Superior temporal gyrus (tissue), 1 donor: ENCODE measurements around the gene EML6.
"Not testable (repeated sequence)": the region's sequence is repeated elsewhere in the genome, so short reads cannot be mapped to it uniquely, and the experiment has no call there.

Experiments
- DNase-seq: peaks from one replicate; pipeline ENCODE4 v3.0.0-alpha.2; 2016; ENCODE audit errors: extremely low spot score

The EML6 gene

GRCh38 chr2:54801352-54801751, 77.9 kb downstream of the EML6 start:
- DNase-seq: peak; percentile 18

- no peak for DNase-seq
Observed at GRCh38 chr2:54803783-54804751, 80.6 kb downstream of the EML6 start.

- no peak for DNase-seq
Observed at GRCh38 chr2:54805255-54805654, 81.8 kb downstream of the EML6 start.

- no peak for DNase-seq
Observed at GRCh38 chr2:54806975-54807374, 83.5 kb downstream of the EML6 start.

GRCh38 chr2:54808661-54809060, 85.2 kb downstream of the EML6 start:
- no peak for DNase-seq

DNA sequence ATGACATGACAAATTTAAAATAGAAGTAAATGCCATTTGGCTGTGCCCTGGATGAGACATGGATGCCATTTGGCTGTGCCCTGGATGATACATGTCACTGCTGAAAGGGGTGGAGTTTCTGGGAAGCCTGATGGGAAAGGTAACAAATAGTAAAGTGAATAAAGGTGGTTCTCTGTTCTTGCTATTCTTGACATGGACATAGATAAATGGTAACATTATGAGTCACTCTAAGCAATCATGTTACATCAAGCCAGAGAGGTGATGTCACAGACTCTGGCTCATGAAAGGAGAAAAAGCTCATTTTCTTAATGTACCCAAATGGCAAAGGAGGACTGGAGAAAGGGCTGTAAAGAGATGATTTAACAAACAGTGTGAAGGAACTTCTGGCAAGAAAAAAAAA, 86.4 kb downstream of the EML6 start:
- DNase-seq: no peak

DNA sequence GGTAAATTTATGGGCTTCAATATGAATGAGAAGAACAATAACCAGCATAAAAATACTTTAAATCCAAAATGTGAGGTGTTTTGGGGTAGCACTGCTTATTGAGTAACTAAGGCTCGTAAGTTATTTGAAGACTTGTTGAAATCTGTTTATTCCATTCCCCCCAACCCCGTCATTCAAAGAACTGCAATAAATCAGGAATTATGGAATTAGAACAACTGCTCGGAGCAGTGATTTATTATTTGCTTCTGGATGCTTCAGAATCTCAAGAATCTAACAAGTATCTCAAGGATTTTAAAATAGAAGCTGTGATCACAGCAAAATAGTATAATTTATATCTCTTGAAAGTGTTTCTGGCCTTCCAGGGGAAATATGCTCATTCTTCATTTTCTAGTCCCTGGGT, 86.8 kb downstream of the EML6 start:
- no peak for DNase-seq

GRCh38 chr2:54813584-54813983, 90.1 kb downstream of the EML6 start:
- DNase-seq: no peak

DNA sequence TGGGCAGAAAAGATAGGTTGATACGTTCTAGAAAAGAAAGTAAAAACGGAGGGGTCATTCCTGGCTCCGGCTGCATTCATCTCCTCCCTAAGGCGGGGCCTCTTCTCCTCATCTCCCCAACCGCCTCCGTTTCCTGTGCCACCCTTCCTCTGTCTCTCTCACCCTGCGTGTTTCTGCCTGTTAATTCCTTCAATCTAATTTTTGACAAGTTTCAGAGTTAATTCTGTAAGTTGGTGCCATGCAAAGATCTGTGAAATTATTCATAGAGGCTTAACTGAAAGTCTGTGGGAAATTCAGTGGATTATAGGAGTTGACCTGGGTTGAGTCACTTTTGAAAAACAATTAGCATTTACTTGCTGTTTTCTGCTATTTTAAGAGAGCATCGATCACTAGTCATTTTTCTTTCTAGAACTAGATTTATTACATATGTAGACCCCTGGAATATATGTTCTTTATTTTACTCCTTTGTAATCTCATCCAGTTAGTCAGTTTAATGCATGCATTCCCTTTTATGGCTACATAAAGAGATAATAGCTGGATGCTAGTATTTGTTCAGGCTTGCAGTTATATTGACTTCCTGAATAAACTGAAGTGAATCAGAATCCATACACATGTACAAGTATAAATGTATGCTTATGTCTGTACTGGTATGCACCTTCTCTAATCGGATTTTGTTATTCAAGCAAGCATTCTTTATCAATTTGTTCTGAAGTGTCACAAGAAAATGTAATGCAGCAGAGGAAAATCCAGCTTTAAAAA, 91.1 kb downstream of the EML6 start:
- DNase-seq: no peak

DNA sequence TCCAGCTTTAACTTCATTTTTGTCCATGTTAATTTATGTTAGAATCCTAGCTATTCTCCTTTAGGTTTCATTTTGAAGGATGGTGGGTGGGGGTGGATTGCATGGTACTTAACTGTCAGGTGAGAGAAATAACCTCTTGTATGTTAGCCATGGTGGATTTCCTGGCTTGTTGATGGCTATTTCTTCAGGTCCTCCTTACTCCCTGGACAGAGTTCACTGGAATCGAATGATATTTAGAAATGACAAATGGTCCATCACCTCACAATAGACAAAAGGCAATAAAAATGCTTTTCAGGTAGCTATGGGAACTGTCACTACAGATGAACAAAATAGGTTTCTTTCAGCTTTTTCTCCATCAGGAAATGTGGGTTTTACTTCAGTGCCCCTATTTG, 91.7 kb downstream of the EML6 start:
- no peak for DNase-seq

DNA sequence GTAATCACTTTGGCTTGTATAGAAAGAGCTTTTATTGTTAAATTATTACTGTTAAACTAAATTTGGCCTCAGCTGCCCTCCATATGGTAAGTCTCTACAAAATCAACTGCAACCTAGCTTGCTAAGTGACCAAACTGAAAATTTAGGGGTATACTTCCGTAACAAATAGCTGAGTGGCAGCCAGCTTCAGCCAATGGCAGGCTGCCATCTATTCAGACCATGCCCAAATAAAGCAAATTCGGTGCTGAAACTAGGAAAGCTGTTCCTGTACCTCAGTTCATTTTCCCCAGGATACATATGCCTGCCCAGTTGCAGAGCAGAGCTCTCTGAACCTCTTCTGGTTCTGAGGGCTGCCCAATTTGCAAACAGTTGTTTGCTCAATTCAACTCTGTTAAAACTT, 94.8 kb downstream of the EML6 start:
- DNase-seq: no peak

DNA sequence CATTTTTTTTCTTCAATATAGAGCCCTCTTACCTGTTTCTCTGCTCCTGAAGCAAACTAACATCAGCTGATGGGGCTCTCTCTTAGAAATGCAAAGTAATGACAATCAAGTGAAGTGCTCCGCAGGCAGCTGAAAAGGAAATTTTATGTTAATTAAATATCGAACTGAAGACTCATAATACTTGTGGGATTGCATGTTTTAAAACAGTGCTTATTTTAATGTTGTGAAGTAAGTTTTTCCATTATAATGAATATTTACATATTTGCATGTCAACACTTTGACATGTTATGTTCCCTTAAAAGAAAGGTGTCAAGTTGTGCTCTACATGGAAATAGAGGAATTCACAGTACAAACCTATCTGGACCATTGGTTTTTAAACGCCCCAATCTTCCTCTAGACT, 97.1 kb downstream of the EML6 start:
- no peak for DNase-seq

GRCh38 chr2:54824567-54824966, 101.1 kb downstream of the EML6 start:
- DNase-seq: no peak

DNA sequence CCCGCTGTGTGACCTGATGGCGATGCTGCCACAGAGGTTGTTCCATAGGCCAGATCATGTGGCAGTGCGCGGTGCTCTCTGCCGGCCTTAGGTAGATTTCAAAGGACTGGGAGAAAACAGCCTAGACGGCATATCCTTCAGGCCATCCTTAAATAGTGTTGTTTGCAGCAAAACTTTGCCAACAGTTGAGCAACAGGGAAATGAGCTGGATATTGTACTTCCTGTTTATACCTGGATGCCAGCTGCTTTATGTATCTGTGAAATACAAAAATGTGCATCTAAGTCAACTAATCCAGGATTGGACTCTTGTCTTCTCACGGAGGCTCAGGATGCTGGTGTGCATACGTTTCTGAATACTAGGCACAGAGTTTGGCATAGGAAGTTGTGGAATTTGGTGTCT, 107.1 kb downstream of the EML6 start:
- DNase-seq: no peak

DNA sequence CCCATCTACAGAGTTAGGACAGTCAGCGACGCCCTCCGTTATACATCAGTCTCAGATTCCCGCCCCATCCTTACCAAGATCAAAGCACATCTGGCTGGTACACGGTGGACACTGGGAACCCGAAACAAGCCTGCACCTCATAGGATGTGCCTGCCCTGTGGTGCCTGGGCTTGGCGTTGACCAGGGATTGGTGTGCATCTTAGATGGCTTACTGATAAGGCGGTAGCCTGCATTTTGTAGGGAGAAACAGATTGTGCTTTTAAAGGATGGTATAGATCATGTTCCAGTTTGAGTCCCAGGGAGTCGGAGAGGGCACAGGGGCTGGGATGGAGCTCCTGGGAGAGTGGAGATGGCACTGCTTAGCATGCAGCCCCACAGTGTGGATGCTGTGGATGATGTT, 108.0 kb downstream of the EML6 start:
- no peak for DNase-seq

- no peak for DNase-seq
Observed at GRCh38 chr2:54834721-54835120, 111.3 kb downstream of the EML6 start.

DNA sequence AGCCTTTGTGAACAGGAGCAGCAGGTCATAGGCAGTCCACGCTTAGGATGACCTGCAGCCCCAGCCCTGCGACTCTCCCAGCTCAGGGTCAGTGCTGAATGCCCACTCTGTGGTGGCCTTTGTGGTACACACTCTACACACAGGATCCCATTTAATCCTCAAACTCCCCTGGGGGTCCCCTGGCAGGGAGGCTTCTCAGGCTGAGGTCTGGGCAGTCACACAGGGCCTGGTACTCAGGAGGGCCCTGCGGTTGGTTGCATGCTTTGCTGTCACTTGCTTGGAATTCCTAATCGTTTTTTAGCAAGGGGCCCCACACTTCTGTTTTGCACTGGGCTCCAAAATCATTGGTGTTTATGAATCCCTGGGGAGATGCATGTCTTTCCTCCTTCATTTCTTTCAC, 113.0 kb downstream of the EML6 start:
- no peak for DNase-seq

DNA sequence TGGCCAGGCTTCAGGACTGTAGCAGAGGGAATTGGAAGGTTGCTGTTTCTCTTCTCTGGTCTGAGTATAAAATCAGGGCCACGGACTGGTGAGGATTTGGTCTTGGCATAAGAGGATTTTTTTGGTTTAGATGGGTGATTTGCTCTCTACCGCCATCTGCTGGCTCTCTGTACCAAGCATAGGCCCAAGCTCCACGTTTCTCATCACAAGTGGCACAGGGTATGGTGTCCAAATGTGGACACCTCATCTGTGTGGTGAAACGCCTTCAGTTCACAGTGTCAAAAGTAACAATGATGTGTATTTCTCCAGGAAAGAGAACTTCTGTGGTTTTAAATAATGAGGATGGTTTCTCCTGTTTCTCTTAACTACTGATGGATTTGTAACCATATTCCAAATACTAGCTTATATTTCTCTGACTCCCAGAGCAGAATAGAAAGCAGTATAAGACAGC, 115.1 kb downstream of the EML6 start:
- peak; percentile 93 for DNase-seq

GRCh38 chr2:54839461-54840255, 116.2 kb downstream of the EML6 start:
- peak; percentile 34 for DNase-seq

- no peak for DNase-seq
Observed at GRCh38 chr2:54840559-54841468, 117.4 kb downstream of the EML6 start.

GRCh38 chr2:54841500-54841899, 118.0 kb downstream of the EML6 start:
- DNase-seq: not testable (repeated sequence)
